K562 (cell line): Measurements from ENCODE around the gene HYOU1. TPM values are rescaled to one million over a fixed set of nuclear protein-coding genes. Genes with fewer than 3 reads are reported as not detected.

Experiments used
- DIDO1 ChIP-seq: fragments of 450-650 bp; IDR thresholded peaks from 2 replicates; pipeline ENCODE4 v1.6.1; 2016; ENCODE audit warnings: low read depth, missing biosample characterization, missing genetic modification characterization
- E2F1 ChIP-seq: sonication (generic); formaldehyde crosslinking; IDR thresholded peaks from 2 replicates; pipeline ENCODE4 v1.8.1; 2023; ENCODE audit warnings: mild to moderate bottlenecking, missing genetic modification reagents, moderate library complexity
- FOS ChIP-seq: IDR thresholded peaks from 3 replicates; pipeline ENCODE4 v1.6.1; 2011; ENCODE audit not compliant: insufficient read length; ENCODE audit errors: extremely low read depth
- GMEB1 ChIP-seq: fragments of 250-450 bp; sonication (Bioruptor Pico); IDR thresholded peaks from 2 replicates; pipeline ENCODE4 v1.4.0; 2020; ENCODE audit warnings: mild to moderate bottlenecking
- ID3 ChIP-seq, 2 experiments: fragments of 250-450 bp in 1 of 2; fragments of 450-650 bp in 1 of 2; sonication (Bioruptor Pico) in 1 of 2; IDR thresholded peaks; 2 replicates each; pipeline versions ENCODE4 v1.6.1 to v1.8.0; 2016 to 2021; ENCODE audit warnings: mild to moderate bottlenecking in 2 of 2, moderate library complexity in 2 of 2, missing compliant biosample characterization in 1 of 2, missing genetic modification characterization in 1 of 2
- IRF2 ChIP-seq: sonication (generic); formaldehyde crosslinking; IDR thresholded peaks from 2 replicates; pipeline ENCODE4 v1.8.1; 2022; ENCODE audit warnings: mild to moderate bottlenecking, missing genetic modification reagents
- L3MBTL2 ChIP-seq: fragments of 450-650 bp; IDR thresholded peaks from 2 replicates; pipeline ENCODE4 v1.6.1; 2016; ENCODE audit warnings: mild to moderate bottlenecking, moderate library complexity
- LARP7 ChIP-seq: fragments of 450-650 bp; IDR thresholded peaks from 2 replicates; pipeline ENCODE4 v1.6.1; 2016
- MAFF ChIP-seq: IDR thresholded peaks from 2 replicates; pipeline ENCODE4 v1.6.1; 2012; ENCODE audit warnings: low read length, improper control_type of control experiment
- NFIC ChIP-seq: fragments of 450-650 bp; IDR thresholded peaks from 2 replicates; pipeline ENCODE4 v1.6.1; 2017; ENCODE audit warnings: mild to moderate bottlenecking, inconsistent platforms
- THAP12 ChIP-seq: fragments of 250-450 bp; sonication (Bioruptor Pico); IDR thresholded peaks from 2 replicates; pipeline ENCODE4 v1.9.0; 2021; ENCODE audit warnings: mild to moderate bottlenecking, inconsistent platforms
- USF1 ChIP-seq: sonication (generic); formaldehyde crosslinking; IDR thresholded peaks from 2 replicates; pipeline ENCODE4 v1.9.0; 2022; ENCODE audit warnings: mild to moderate bottlenecking, missing genetic modification reagents
- ZBTB17 ChIP-seq: fragments of 450-650 bp; formaldehyde crosslinking; IDR thresholded peaks from 2 replicates; pipeline ENCODE4 v1.4.0; 2020; ENCODE audit warnings: mild to moderate bottlenecking
- ZBTB26 ChIP-seq: fragments of 450-650 bp; formaldehyde crosslinking; IDR thresholded peaks from 2 replicates; pipeline ENCODE4 v1.4.0; 2022; ENCODE audit warnings: missing genetic modification characterization
- ZNF143 ChIP-seq: sonication (generic); formaldehyde crosslinking; IDR thresholded peaks from 2 replicates; pipeline ENCODE4 v1.9.0; 2022; ENCODE audit warnings: mild to moderate bottlenecking, missing genetic modification reagents
- ZNF3 ChIP-seq: fragments of 250-450 bp; sonication (Bioruptor Pico); IDR thresholded peaks from 2 replicates; pipeline ENCODE4 v1.5.0; 2021; ENCODE audit warnings: mild to moderate bottlenecking, moderate library complexity
- ZNF584 ChIP-seq: fragments of 200-800 bp; sonication (Bioruptor generic); IDR thresholded peaks from 2 replicates; pipeline ENCODE4 v1.6.1; 2016; ENCODE audit warnings: low read depth, mild to moderate bottlenecking, missing genetic modification characterization, missing compliant biosample characterization
- ZNF79 ChIP-seq: fragments of 250-450 bp; sonication (Bioruptor Pico); IDR thresholded peaks from 2 replicates; pipeline ENCODE4 v1.4.0; 2020; ENCODE audit warnings: low read depth, mild to moderate bottlenecking, moderate library complexity
- polyA plus RNA-seq, 8 experiments: library from polyadenylated mRNA; depleted of rRNA in 4 of 8; stranded (reverse) in 5 of 8; unstranded in 3 of 8; fragments of >200 nt; fragmentation: Nextera tagmentation in 2 of 8; fragmentation: Illumina TruSeq in 1 of 8; extraction: Ambion mirVana in 2 of 8; extraction: Trizol in 1 of 8; gene quantifications; 2 replicates each; pipeline versions ENCODE4 v1.2.1 to v1.2.3, GENCODE V29; 2011 to 2014; ENCODE audit warnings: inconsistent platforms in 1 of 8, missing spikeins in 1 of 8
- total RNA-seq, 7 experiments: library from RNA; depleted of rRNA in 6 of 7; stranded (reverse); fragments of >200 nt in 6 of 7; fragmentation: Illumina TruSeq in 2 of 7; extraction: Trizol in 2 of 7; gene quantifications; 2 replicates each; pipeline versions ENCODE4 v1.2.1 to v1.2.3, GENCODE V29; 2011 to 2021; ENCODE audit warnings: low replicate concordance in 1 of 7

Gene HYOU1
- total and polyA plus RNA-seq, 9 of the 15 experiments (the other 6 are each of a cell fraction or from before 2014, with no cell fraction given) = 19.5 to 197 (median 128) TPM

- TF ChIP-seq GMEB1 (no peak; the same call in 1 of the 2 replicates), E2F1 (CRISPR knock-in tag) (peak; percentile 81; the same call in 1 of the 2 replicates), ZBTB17 (CRISPR knock-in tag) (peak; percentile 53), ZNF79 (CRISPR knock-in tag) (no peak), FOS (no peak), USF1 (no peak), NFIC (no peak), ZNF3 (no peak), MAFF (no peak), ZBTB26 (CRISPR knock-in tag) (no peak), ZNF584 (CRISPR knock-in tag) (no peak), ZNF143 (CRISPR knock-in tag) (no peak), THAP12 (CRISPR knock-in tag) (peak; percentile 4; the same call in 1 of the 2 replicates), IRF2 (CRISPR knock-in tag) (no peak), LARP7 (no peak), DIDO1 (tag) (peak; percentile 32; the same call in 1 of the 2 replicates), ID3 (CRISPR knock-in tag; IDR thresholded peaks at IDR 0.05) (no peak), ID3 (tag; IDR thresholded peaks at IDR 0.05) (0 out of 2 replicates have a peak, but pooled peaks have one; percentile 33), L3MBTL2 (peak; percentile 96)
Observed at GRCh38 chr11:118997627-118998387, 59.2 kb downstream of the HYOU1 start, which contains the start of gene CENATAC (continued).
